Activated CD4-positive, alpha-beta T cell treated with anti-CD3 and anti-CD28 coated beads, Interleukin-10, Interleukin-2, amounts not matched to agents 100 ng/mL and 50 ng/mL, durations not matched to agents 16 hours and 8 hours (primary cell): ENCODE data around the gene LRRC8D.
"Not testable (repeated sequence)": the region's sequence is repeated elsewhere in the genome, so short reads cannot be mapped to it uniquely, and the experiment has no call there.

Experiments
- DNase-seq: peaks from one replicate; pipeline ENCODE4 v3.0.0-alpha.2; 2020

The LRRC8D gene

GRCh38 chr1:89820422-89821321 is at the start of gene LRRC8D:
Gene LRRC8D, plus strand, starts transcription at chr1:89821032. Its CDS starts 112,037 bp downstream, at chr1:89933069.
- DNase-seq, result peak; percentile 84

- no peak for DNase-seq
Observed at GRCh38 chr1:89771991-89772560, 48.8 kb upstream of the LRRC8D start.

- not testable (repeated sequence) for DNase-seq
Observed at GRCh38 chr1:89776104-89776503, 44.7 kb upstream of the LRRC8D start.

- DNase-seq, result not testable (repeated sequence)
Observed at GRCh38 chr1:89777271-89777670, 43.6 kb upstream of the LRRC8D start.

- DNase-seq, result no peak
Observed at GRCh38 chr1:89779151-89779940, 41.5 kb upstream of the LRRC8D start.

- DNase-seq, result peak; percentile 62
Observed at GRCh38 chr1:89780721-89781120, 40.1 kb upstream of the LRRC8D start.

GRCh38 chr1:89781494-89782126 is 39.2 kb upstream of the LRRC8D start:
- peak; percentile 56 for DNase-seq

GRCh38 chr1:89786628-89787214 is 34.1 kb upstream of the LRRC8D start:
- no peak for DNase-seq

- no peak for DNase-seq
Observed at GRCh38 chr1:89790592-89790991, 30.2 kb upstream of the LRRC8D start.

- DNase-seq, result no peak
Observed at GRCh38 chr1:89791064-89791726, 29.6 kb upstream of the LRRC8D start.

- DNase-seq, result no peak
Observed at GRCh38 chr1:89794406-89794805, 26.4 kb upstream of the LRRC8D start.

- DNase-seq, result not testable (repeated sequence)
Observed at GRCh38 chr1:89795571-89795970, 25.3 kb upstream of the LRRC8D start.

GRCh38 chr1:89797876-89798275 is 23.0 kb upstream of the LRRC8D start:
- DNase-seq, result not testable (repeated sequence)

- no peak for DNase-seq
Observed at GRCh38 chr1:89799495-89799894, 21.3 kb upstream of the LRRC8D start.

- no peak for DNase-seq
Observed at GRCh38 chr1:89800022-89800655, 20.7 kb upstream of the LRRC8D start.

GRCh38 chr1:89800718-89801117 is 20.1 kb upstream of the LRRC8D start:
- no peak for DNase-seq

GRCh38 chr1:89802051-89802450 is 18.8 kb upstream of the LRRC8D start:
- no peak for DNase-seq

GRCh38 chr1:89802841-89803240 is 18.0 kb upstream of the LRRC8D start:
- DNase-seq, result no peak

GRCh38 chr1:89804642-89805237 is 16.1 kb upstream of the LRRC8D start:
- DNase-seq, result peak; percentile 88

- no peak for DNase-seq
Observed at GRCh38 chr1:89806616-89807015, 14.2 kb upstream of the LRRC8D start.

- DNase-seq, result no peak
Observed at GRCh38 chr1:89807503-89807902, 13.3 kb upstream of the LRRC8D start.
